HG02970 (cell line): ENCODE measurements around the gene SUSD1.
A peak's percentile ranks its signal among the peaks of the same experiment; 100 is the strongest.

ENCODE experiments used
- ATAC-seq: cut with Tn5 transposase; IDR thresholded peaks from one replicate; pipeline ENCODE4 v1.9.1; 2021; ENCODE audit warnings: mild to moderate bottlenecking, moderate library complexity, moderate number of reproducible peaks; ENCODE audit not compliant: unreplicated experiment, low FRiP score

Gene SUSD1

GRCh38 chr9:112174222-112174964, 704 bp downstream of the SUSD1 start:
- ATAC-seq, result peak; percentile 86

GRCh38 chr9:112173489-112174221, 1.4 kb downstream of the SUSD1 start:
- no peak for ATAC-seq

GRCh38 chr9:112170968-112171367, 4.1 kb downstream of the SUSD1 start:
- ATAC-seq, result no peak

- no peak for ATAC-seq
Measured at GRCh38 chr9:112170235-112170634, 4.9 kb downstream of the SUSD1 start.

GRCh38 chr9:112169368-112169767, 5.7 kb downstream of the SUSD1 start:
- ATAC-seq, result no peak

- no peak for ATAC-seq
Measured at GRCh38 chr9:112168197-112168596, 6.9 kb downstream of the SUSD1 start.

- ATAC-seq, result no peak
Measured at GRCh38 chr9:112166176-112167140, 8.6 kb downstream of the SUSD1 start.

- no peak for ATAC-seq
Measured at GRCh38 chr9:112162621-112163413, 12.3 kb downstream of the SUSD1 start.

GRCh38 chr9:112159781-112160180, 15.3 kb downstream of the SUSD1 start:
- no peak for ATAC-seq

- no peak for ATAC-seq
Measured at GRCh38 chr9:112158656-112159367, 16.3 kb downstream of the SUSD1 start.

- no peak for ATAC-seq
Measured at GRCh38 chr9:112157961-112158360, 17.1 kb downstream of the SUSD1 start.

- no peak for ATAC-seq
Measured at GRCh38 chr9:112157087-112157486, 18.0 kb downstream of the SUSD1 start.

- ATAC-seq, result no peak
Measured at GRCh38 chr9:112149211-112149610, 25.9 kb downstream of the SUSD1 start.

- no peak for ATAC-seq
Measured at GRCh38 chr9:112145886-112146285, 29.2 kb downstream of the SUSD1 start.

- ATAC-seq, result no peak
Measured at GRCh38 chr9:112144807-112145206, 30.3 kb downstream of the SUSD1 start.

- no peak for ATAC-seq
Measured at GRCh38 chr9:112142420-112142819, 32.7 kb downstream of the SUSD1 start.

- ATAC-seq, result no peak
Measured at GRCh38 chr9:112140936-112141335, 34.2 kb downstream of the SUSD1 start.

GRCh38 chr9:112137066-112137465, 38.0 kb downstream of the SUSD1 start:
- ATAC-seq, result no peak

GRCh38 chr9:112135706-112136105, 39.4 kb downstream of the SUSD1 start:
- ATAC-seq, result no peak
